DMS114 treated with DMSO at 0.1 percent for 48 hours (cell line): ENCODE data around the gene CPSF4L.

ENCODE experiments used
- DNase-seq: peaks from one replicate; lab custom pipeline; 2025; ENCODE audit not compliant: unreplicated experiment; lab: John Stamatoyannopoulos, UW

The CPSF4L gene

GRCh38 chr17:73289549-73290254 lies 28.0 kb upstream of the CPSF4L start:
- no peak for DNase-seq

DNA sequence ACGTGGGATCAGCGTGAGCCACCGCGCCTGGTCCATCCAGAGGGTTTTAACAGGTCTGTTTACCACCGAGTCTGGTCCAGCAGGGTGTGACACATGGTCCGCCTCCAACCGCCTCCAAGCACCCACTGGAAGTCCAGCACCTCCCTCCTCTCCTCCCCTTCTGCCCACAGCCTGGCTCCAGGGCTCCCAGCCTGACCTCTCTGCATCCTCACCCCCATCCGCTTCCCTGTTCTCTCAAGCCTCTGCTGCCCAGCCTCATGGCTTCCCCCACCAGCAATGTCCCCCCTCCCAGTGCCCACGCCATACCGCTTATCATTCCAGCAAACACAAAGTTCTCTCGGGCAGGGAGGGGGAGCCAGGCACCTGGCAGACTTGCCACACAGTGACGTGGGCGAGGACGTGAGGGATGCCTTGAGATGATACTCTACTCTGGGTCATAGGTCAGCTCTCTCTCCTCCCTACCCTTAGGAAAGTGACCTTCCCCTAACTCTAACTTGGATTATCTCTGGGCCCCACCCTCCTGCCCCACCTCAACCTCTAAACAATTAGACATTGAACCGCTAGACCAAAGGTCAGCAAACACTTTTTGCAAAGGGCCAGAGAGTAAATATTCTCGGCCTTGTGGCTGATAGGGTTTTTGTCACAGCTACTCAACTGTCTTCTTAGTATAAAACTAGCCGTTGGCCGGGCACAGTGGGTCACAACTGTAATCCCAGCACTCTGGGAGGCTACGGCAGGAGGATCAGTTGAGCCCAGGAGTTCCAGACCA lies 27.0 kb upstream of the CPSF4L start:
- DNase-seq = no peak

GRCh38 chr17:73286863-73287296 lies 25.2 kb upstream of the CPSF4L start:
- DNase-seq = no peak

DNA sequence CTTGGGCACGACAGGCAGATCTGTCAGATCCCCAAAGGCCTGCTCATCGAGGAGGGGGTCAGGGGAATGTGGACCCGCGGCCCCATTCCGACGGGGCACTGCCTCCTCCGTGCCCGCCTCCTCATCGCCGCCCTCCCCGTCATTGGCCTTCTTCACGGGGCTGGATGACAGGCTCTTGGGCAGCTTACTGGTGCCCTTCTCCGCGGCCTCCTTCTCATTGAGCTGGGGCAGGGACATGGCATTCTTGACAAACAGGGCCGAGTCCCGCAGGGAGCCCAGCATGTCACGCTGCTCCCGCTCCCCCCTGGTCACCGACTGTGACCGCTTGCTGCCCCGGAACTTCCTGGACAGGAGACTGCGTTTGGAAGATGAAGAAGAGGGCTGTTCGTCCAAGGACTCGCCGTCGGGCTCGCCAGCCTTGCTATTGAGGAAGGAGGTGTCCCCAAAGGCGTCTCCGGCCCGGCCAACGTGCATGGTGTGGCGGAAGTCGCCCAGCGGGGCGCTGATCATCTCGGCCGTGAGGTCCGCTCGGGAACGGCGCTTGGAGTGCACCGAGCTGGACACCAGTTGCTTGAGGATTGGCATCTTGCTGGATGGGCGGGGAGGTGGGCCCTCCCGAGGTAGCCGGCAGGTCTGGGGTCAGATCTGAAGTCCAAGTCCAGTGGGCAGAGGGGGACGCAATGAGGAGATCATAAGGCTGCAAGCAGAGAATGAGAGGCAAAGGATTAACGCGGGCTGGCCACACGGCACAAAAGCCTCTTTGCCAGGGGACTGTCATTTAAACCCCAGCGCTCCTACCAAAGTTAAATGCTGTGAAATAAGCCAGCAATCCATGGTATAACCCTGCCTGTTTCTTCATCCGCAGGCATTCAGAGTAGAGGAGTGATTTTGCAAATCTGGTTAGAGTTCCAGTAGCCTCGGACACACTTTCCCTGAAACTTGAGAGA lies 24.5 kb upstream of the CPSF4L start:
- no peak for DNase-seq

GRCh38 chr17:73285603-73285908 lies 23.9 kb upstream of the CPSF4L start:
- DNase-seq = no peak

GRCh38 chr17:73284906-73285602 lies 23.4 kb upstream of the CPSF4L start:
- no peak for DNase-seq

DNA sequence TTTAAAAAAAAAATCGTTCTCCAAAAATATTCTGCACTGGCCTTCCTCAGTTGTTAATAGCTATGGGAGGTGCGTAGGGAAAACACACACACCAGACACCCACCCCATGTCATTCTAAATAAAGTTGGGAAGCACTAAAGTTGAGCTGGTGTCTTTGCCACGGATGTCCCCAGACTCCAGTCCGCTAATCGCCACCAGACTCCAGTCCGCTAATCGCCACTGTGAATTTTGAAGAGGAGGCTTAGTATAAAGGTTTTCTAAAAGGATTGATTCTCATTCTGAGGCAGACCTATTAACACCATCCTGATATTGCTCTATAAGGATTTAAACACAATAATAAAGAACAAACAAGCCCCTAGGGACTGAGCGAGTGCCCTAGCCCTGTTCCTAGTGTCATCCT lies 22.7 kb upstream of the CPSF4L start:
- DNase-seq = no peak

- DNase-seq = no peak
Measured at GRCh38 chr17:73283841-73284282, 22.2 kb upstream of the CPSF4L start.

DNA sequence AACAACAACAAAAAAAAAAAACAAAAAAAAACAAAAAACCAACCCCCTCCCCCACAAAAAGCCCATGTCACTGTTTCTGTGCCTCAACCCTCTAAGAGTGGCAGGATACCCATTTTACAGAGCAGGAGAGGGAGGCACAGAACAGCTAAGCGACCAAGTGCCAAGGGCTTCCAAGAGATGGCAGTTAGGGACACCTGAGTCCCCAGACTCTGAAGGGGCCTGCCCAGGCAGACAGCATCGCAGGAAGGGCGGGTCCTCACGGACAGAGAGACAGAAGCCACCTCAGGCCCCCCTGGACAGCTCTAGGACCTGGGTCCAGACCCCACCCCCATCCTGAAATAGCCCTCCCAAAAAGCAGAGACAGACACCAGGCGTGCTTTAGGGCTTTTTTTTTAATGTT lies 21.6 kb upstream of the CPSF4L start:
- no peak for DNase-seq

DNA sequence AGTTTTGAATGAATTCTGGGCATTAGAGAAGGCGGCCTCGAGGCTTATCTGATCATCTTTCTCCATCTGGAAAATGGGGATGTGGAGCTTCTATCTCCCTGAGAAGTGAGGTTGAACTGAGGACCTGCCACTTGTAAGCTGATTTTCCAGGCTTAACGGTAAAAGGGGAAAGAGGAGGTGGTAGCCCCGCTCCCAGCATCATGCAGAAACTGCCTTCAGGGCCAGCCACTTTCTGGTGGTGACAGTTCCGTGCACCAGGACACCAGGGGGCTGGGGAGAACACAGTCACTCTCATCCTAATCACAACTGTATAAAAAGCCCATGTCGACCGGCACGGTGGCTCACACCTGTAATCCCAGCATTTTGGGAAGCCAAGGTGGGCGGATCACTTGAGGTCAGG lies 20.9 kb upstream of the CPSF4L start:
- no peak for DNase-seq

DNA sequence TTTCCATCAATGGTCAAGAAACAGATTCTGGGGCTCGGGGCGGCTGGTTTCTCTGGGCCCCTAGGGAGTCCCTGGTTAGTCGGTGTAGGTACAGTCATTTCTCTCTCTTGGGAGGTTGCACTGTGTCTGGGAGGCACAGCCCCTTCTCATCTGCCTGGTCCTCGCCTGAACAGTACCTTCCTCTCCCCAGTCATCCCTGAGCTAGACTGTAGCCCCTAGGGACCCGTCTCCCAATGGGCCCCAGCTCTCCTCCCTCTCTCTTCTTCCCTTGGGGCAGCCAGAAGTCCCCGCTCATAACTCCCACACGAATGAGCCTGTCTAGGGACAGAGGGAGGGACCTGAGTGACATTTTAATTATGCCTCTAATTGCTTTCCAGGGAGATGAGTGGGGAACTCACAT lies 20.2 kb upstream of the CPSF4L start:
- DNase-seq = no peak

GRCh38 chr17:73280191-73280590 lies 18.5 kb upstream of the CPSF4L start:
- DNase-seq = no peak

DNA sequence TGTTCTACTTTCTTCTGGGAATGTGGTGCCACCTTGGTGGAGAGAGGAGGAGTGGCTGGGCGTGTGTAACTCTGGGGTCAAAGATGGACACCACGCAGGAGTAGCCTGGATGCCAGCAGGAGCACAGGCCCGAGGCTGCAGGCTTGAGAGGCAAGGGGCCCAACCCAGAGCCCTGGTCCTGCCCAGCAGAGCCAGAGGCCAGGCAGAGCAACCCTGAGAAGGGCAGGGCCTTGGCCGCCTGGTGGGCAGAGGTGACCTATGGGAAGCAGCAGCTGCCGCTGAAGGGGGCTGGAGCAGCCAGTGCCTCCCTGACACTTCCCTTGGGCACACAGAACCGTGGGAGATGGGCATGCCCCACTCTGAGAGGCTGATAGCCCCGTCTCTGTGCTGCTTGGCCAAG lies 18.0 kb upstream of the CPSF4L start:
- DNase-seq = no peak

DNA sequence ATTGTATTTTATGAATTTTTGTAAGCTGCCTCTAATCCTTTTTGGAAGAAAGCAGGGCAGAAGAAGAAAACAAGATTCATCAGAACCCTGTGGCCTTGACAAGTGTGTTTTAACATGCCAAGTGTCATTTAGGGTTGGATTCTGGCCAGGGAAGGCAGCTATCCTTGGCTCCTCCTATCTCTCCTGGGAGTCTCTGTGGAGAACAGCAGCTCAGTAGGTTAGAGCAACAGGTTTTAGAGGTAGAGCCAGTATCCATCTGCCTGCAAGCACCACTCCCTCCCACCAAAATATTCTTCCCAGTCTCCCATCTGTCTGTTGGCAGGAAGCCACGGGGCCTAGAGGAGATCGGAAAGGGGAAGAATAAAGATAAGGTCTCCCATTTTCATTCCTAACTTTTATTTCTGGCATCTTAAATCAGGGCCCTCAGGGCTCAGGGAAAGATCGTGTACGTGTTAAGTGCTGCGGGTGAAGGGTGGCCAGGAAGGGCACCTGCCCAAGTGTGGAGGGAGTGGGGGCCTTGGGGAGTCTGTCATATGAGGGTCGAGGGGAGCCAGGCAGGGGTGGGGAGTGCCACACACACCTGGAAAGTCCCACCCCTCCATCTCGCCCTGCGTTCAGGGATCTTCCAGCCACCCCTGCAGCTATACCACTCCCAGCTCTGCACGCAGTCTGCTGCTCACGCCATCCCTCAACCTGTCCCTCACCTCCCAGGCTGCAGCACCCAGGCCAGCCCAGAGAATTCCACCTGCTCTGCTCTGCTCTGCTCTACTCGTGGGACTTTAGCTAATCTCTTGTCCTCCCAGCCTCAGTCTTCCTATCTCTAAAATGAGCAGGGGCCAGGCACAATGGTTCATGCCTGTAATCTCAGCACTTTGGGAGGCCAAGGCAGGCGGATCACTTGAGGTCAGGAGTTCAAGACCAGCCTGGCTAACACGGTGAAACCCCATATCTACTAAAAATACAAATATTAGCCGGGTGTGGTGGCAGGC lies 17.1 kb upstream of the CPSF4L start:
- DNase-seq = no peak

- no peak for DNase-seq
Measured at GRCh38 chr17:73278049-73278464, 16.4 kb upstream of the CPSF4L start.

- DNase-seq = no peak
Measured at GRCh38 chr17:73274490-73274889, 12.8 kb upstream of the CPSF4L start.

GRCh38 chr17:73272906-73273218 lies 11.2 kb upstream of the CPSF4L start:
- no peak for DNase-seq

- DNase-seq = no peak
Measured at GRCh38 chr17:73271072-73271471, 9.4 kb upstream of the CPSF4L start.

DNA sequence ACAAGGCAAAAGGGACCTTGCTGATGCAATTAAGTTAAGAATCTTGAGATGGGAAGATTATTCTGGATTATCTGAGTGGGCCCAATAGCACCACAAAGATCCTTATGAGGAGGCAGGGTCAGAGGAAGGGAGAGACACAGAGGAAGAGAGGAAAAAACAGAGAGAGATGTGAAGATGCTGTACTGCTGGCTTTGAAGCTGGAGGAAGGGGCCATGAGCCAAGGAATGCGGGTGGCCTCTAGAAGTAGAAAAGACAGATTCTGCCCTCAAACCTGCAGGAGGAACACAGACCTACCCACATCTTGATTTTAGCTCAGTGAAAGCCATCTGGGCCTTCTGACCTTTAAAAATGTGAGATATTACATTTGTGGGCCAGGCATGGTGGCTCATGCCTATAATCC lies 8.1 kb upstream of the CPSF4L start:
- DNase-seq = no peak

DNA sequence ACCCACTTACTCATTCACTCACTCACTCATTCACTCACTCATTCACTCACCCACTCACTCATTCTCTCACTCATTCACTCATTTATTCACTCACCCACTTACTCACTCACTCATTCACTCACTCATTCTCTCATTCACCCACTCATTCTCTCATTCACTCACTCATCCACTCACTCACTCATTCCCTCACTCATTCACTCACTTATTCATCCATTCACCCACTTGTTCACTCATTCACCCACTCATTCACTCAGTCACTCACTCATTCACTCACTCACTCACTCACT lies 7.6 kb upstream of the CPSF4L start:
- DNase-seq = no peak
